ENCODE results near the gene NKAIN2. TPM values are rescaled to one million over a fixed set of nuclear protein-coding genes. Genes with fewer than 3 reads are reported as not detected.

Gene NKAIN2
- total RNA-seq, 1 donor from 2014 or later: 4.0 TPM

GRCh38 chr6:123838505-123839234 lies 35.0 kb downstream of the NKAIN2 start:
- TF ChIP-seq CTCF (IDR thresholded peaks at IDR 0.05): no peak
- Mint-ChIP-seq H3K36me3 (ENCODE audit: low read depth) (no peaks in the 10 kb centered on the region), H3K27me3 (ENCODE audit: low read depth) (peaks cover 13% of the 10 kb centered on the region), H3K27ac (ENCODE audit: unreplicated experiment) (no peak overlapping the region), H3K9me3 (ENCODE audit: low read depth) (no peaks in the 10 kb centered on the region), H3K4me1 (ENCODE audit: low read depth) (no peaks in the 10 kb centered on the region), H3K4me3 (ENCODE audit: unreplicated experiment) (no peak overlapping the region)
- DNase-seq (ENCODE audit: low spot score): no peak

- H3K4me3 Mint-ChIP-seq (ENCODE audit: unreplicated experiment): no peak overlapping the region
- H3K4me1 Mint-ChIP-seq (ENCODE audit: low read depth): no peaks in the 10 kb centered on the region
- no peak for TF ChIP-seq CTCF (IDR thresholded peaks at IDR 0.05)
- no peak for DNase-seq (ENCODE audit: low spot score)
- no peaks in the 10 kb centered on the region for H3K36me3 Mint-ChIP-seq (ENCODE audit: low read depth)
- H3K27ac Mint-ChIP-seq (ENCODE audit: unreplicated experiment): no peak overlapping the region
- peaks cover 12% of the 10 kb centered on the region for H3K27me3 Mint-ChIP-seq (ENCODE audit: low read depth)
- H3K9me3 Mint-ChIP-seq (ENCODE audit: low read depth): no peaks in the 10 kb centered on the region
Observed at GRCh38 chr6:123841067-123841896, 37.6 kb downstream of the NKAIN2 start.

- TF ChIP-seq CTCF (IDR thresholded peaks at IDR 0.05): no peak
- H3K27ac Mint-ChIP-seq (ENCODE audit: unreplicated experiment): no peak overlapping the region
- H3K4me3 Mint-ChIP-seq (ENCODE audit: unreplicated experiment): no peak overlapping the region
Observed at GRCh38 chr6:123844011-123844410, 40.3 kb downstream of the NKAIN2 start.

GRCh38 chr6:123848347-123848746 lies 44.7 kb downstream of the NKAIN2 start:
- Mint-ChIP-seq H3K4me3 (ENCODE audit: unreplicated experiment) (no peak overlapping the region), H3K4me1 (ENCODE audit: low read depth) (peaks cover 8% of the 10 kb centered on the region), H3K9me3 (ENCODE audit: low read depth) (peaks cover 9% of the 10 kb centered on the region), H3K27ac (ENCODE audit: unreplicated experiment) (no peak overlapping the region), H3K27me3 (ENCODE audit: low read depth) (no peaks in the 10 kb centered on the region), H3K36me3 (ENCODE audit: low read depth) (no peaks in the 10 kb centered on the region)
- no peak for TF ChIP-seq CTCF (IDR thresholded peaks at IDR 0.05)
- DNase-seq (ENCODE audit: low spot score): no peak

More at GRCh38 chr6:123844011-123844410, 40.3 kb downstream of the NKAIN2 start:
- H3K4me1 Mint-ChIP-seq (ENCODE audit: low read depth): no peaks in the 10 kb centered on the region
- DNase-seq (ENCODE audit: low spot score): no peak
- H3K9me3 Mint-ChIP-seq (ENCODE audit: low read depth): peaks cover 5% of the 10 kb centered on the region
- H3K36me3 Mint-ChIP-seq (ENCODE audit: low read depth): no peaks in the 10 kb centered on the region
- no peaks in the 10 kb centered on the region for H3K27me3 Mint-ChIP-seq (ENCODE audit: low read depth)

- no peak for DNase-seq (ENCODE audit: low spot score)
- Mint-ChIP-seq H3K9me3 (ENCODE audit: low read depth) (peaks cover 9% of the 10 kb centered on the region), H3K4me1 (ENCODE audit: low read depth) (peaks cover 8% of the 10 kb centered on the region), H3K36me3 (ENCODE audit: low read depth) (no peaks in the 10 kb centered on the region), H3K27me3 (ENCODE audit: low read depth) (no peaks in the 10 kb centered on the region), H3K4me3 (ENCODE audit: unreplicated experiment) (no peak overlapping the region), H3K27ac (ENCODE audit: unreplicated experiment) (no peak overlapping the region)
- no peak for TF ChIP-seq CTCF (IDR thresholded peaks at IDR 0.05)
Observed at GRCh38 chr6:123849406-123849805, 45.7 kb downstream of the NKAIN2 start.
